HS-27A (cell line): Measurements from ENCODE around the gene B3GALT5.
A peak's percentile ranks its signal among the peaks of the same experiment; 100 is the strongest.

ENCODE experiments used
- DNase-seq: peaks from one replicate; pipeline ENCODE4 v3.0.0-alpha.2; 2012; ENCODE audit warnings: low read depth, missing footprints

Gene B3GALT5

GRCh38 chr21:39604951-39605350, 7.8 kb upstream of the B3GALT5 start:
- DNase-seq = no peak

DNA sequence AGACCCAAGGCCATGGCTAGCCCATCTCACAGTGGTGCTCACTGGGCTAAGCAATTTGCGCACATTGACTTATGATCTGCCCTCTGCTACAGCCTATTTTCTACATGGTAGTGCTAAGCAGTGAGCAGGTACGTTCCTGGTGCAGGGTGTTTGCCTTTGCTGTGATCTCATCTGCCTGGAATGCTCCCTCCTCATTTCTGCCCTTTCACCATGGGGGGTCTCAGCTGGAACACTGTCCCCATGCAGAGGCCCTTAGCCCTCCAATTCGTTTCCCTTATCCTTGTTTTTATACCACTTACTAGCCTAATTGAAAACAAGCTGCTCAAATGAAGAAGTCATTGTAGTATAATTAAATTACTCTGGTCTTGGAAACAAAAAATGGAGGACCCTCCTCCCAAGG, 2.0 kb upstream of the B3GALT5 start:
- no peak for DNase-seq

- no peak for DNase-seq
These were observed 1.1 kb upstream of the B3GALT5 start for GRCh38 chr21:39611551-39612190.

GRCh38 chr21:39613041-39613934, 548 bp downstream of the B3GALT5 start:
- DNase-seq = no peak

DNA sequence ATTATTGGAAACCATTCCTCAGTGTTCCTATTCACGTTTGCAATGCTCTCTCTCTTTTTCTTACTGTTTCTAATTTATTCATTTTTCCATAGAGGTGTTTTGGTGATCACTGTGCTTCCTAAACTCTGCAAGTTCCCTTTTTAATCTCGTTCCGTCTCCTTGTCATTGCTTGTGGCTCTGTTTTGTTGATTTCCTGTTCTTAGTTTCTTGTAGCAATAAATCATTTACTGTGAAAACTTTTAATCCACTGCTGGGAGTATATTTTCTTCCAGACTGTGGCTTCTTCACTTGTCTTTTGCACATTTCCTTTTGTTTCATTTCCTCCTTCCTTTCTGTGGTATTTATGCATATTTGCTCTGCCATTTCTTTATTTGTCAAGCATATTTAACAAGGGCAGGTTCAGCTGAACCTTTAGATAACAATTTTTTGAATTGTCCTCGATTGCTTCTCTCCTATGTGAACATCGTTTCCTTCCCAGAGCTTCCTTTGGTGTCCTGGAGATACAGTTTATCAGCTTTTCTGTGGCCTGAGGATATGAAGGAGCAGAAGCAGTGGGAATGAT, 3.6 kb downstream of the B3GALT5 start:
- no peak for DNase-seq

- no peak for DNase-seq
These were observed 8.1 kb downstream of the B3GALT5 start for GRCh38 chr21:39620856-39621255.

DNA sequence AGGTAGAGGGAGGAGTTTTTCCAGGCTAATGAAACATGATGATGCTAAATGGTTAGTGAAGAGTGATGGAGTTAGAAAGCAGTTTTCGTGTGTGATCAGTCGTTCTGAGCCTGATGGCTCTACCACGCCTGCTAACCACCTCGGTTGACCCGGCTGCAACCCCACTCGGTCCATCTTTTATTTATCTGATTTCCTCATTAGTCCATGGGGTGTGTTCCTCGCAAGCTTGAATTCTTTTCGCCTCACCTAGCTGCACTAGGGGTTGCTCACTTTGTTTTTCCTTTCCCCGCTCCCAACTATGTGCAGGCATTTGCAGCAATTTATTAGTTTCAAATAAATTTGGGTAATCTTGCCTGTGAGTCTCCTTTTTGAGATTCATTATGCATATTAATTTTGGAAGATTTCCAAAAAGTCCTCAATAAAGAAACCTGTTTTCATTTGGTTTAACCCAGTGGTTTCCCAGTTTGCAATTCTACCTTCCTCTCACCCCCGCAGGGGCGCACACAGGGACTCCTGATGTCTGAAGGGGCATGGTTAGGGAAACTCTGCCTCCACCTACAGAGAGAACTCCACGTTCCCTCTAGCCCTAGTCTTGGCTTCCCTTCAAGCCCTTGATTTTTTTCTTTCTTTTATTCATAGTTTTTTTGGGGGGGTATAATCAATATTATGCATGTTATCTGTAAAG, 12.6 kb downstream of the B3GALT5 start:
- no peak for DNase-seq

DNA sequence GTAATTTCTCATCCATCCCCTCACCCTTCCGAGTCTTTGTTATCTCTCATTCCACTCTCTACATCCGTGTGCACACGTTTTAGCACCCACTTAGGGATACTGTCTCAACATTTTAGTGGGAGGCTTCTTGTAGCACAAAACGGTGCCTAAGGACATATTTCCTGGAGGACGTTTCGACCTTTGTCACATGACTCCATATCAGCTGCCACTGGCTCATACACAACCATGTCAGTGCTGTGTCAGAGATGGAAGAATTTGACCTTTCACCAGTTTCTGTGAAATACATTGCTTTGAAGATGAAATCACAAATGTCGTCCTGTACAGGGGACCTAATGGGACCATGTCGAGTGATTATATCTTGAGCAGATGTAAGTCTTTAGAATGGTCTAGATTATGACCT, 15.6 kb downstream of the B3GALT5 start:
- no peak for DNase-seq

DNA sequence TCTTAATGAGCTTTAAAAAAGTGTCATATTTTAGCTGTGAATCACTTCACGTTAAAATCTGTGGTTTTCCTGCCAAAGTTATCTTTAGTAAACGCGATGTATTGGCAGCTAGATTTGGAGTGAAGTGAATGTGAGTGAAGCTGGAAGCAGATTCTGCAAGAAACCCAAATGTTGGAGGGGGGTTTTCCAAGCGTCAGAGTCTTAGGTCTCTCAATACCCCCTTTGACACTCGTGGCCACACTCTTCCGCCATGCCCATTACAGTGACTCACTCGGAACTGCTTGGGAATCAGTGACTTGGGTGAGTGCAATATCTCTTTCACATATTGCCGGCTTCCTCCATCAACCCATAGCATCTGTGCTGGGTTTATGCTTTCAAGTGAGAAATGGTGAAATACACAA, 17.5 kb downstream of the B3GALT5 start:
- no peak for DNase-seq

- no peak for DNase-seq
These were observed 18.1 kb downstream of the B3GALT5 start for GRCh38 chr21:39630827-39631226.

- DNase-seq = no peak
These were observed 19.3 kb downstream of the B3GALT5 start for GRCh38 chr21:39631842-39632562.

DNA sequence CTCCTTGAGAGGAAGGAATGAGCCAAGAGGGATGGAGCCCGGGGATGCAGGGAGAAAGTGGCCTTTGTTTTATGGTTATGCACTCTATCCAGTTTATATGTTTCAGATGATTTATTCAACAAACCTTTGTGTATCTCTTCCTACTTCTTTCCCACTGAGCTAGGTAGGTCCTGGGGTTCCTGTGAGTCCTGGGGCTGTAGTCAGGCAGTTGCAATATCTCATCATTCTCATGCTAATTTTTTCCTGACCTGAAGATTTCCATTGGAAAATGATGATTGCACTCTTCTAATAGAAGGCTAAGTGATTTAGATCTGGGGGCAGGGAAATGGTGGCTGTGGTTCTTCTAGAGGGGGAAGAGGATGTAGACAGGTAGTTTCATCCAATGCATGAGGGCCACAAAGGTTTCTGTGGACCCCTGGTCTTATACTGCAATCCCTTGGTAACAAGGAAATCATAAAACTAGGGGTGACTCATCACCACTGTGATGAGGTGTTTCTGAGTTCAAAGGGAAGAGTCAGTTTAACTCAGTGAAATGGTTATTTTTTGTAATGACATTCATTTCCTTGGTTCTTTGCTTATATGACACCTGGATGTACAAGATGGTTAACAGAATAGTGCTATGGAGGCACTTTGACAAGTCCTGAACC, 20.2 kb downstream of the B3GALT5 start:
- DNase-seq = no peak

DNA sequence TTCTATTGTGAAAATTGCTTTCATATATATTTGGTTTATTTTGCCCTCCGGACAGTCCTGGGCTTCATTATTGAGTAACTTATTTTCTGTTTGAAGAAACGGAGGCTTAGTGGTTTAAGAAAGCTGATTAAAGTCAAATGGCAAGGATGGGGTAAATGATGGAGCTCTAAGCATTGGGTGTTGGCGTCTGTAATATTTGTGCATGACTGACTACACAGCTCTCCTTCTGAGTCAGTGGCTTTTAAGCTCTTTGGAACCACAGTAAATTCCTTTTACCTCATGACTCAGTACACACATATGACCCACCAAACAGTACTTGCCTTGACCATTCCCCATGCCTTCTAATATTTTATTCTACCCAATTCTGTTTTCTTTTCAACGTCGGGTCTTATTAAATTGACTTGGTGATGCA, 21.0 kb downstream of the B3GALT5 start:
- DNase-seq = peak; percentile 86

DNA sequence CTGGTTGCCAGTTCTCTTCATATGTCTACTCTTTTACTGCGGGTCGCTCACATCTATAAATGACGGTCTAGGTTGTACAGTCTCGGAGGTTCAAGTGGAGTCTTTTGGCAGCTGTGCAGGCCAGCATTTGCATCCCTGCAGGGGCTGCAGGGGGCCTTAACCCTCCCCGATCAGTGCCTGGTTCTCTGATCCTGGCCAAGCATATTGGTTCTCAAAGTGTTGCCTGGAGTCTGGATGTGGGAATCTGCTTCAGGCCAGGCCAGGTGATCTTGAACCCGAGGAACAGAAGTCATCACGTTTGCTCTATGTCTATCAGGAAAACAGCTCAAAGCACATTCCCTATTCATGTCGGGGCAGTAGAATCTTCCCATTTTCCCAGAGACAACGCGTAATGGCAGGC, 21.8 kb downstream of the B3GALT5 start:
- DNase-seq = no peak

DNA sequence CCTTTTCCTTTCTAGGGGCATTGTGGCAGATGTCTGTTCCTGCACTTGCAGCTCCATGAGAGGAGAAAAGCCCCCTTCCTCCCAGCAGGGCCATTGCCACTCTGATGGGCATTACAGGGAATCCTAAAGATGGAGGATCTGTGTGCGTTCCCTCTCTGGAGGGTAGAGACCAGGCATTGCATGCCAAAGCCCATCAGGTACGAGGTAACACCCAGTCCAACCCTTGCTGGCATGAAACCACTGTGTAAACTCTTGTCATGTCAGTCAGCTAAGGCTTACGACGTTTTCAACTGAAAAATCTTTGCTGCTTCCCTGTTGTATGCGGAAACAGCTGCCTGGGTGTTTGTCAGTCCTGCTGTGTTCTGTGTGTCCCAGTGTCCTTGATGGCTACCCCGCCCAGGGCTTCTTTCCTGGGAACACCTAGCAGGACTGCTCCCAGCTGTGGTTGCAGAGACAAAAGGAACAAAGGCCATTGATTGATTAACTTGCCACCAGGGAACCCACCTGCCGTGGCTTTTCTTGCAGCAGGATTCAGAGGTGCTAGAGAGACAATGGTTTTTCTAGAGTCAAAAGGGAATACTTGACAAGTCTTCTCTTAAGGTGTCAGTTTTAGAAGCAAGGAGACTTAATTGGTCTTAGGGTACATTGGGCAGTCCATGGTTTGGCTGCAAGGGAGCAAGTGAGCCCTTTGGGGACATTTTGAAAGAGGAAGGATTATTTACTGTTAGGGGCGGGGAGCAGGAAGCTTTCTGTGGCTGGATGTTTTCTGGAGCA, 24.6 kb downstream of the B3GALT5 start:
- DNase-seq = no peak

- DNase-seq = no peak
These were observed 25.2 kb downstream of the B3GALT5 start for GRCh38 chr21:39637971-39638240.

- no peak for DNase-seq
These were observed 25.5 kb downstream of the B3GALT5 start for GRCh38 chr21:39638281-39638680.

DNA sequence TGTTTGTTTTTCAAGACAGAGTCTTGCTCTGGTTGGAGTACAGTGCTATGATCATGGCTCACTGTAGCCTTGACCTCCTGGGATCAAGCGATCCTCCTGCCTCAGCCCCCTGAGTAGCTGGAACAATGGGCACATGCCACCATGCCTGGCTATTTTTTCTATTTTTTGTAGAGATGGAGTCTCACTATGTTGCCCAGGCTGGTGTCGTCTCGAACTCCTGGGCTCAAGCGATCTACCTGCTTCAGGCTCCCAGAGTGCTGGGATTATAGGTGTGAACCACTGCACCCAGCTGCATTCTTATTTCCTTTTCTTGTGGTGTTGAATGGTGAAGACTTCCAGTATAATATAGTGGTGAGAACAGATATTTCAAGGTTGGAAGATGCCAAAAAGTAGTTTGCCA, 28.0 kb downstream of the B3GALT5 start:
- no peak for DNase-seq

DNA sequence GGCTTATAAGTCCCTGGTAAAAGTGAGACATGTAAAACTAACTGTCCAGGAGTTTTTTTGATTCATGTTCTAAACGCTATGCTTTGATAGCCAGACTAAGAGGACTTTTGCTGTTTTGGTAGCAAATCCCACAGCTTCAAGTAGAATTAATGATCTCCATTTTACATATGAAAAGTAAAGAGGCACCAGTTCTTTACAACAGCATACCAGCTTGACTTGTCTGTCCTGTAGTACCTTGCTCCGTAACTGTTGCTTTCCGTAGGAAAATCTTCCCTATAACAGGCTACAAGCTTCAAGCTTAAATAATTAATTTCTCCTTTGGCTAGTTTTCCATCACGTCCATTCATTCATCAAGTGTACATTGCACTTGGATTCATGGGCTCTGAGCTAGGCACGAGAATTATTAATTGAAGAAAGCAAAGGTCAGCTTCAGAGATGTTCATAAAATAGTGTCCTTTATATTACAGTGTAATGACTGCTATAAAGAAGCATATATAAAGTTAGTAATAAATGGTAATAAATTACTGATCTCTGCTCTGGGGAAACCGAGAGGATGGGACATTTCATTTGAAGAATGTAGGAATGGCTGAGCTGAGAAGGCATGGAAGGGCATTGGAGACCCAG, 29.2 kb downstream of the B3GALT5 start:
- no peak for DNase-seq

DNA sequence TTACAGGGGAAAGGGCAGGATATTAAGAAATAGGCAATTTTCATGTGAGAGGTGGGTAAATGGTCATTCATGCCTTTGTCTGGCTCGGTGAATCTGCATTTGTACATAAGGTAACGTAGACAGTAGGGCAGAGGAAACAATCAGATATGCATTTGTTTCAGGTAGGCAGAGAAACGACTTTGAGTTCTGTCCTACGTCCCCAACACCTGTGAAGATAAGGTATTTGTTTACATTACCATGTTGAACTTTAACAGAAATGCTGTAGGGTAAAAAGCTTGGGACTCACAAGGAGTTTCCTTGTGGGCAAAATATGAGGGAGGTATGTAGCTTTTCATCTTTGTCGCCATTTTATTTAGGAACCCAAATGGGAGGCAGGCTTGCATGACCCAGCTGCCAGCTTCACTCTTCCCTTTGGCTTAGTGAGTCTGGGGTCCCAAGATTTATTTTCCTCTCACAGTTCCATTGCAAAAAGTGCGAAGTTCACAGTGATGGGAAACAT, 31.4 kb downstream of the B3GALT5 start:
- DNase-seq = no peak
